ENCODE data around the gene PRAMEF12. TPM values are rescaled to one million over a fixed set of nuclear protein-coding genes. Genes with fewer than 3 reads are reported as not detected.
"Not testable (repeated sequence)": the region's sequence is repeated elsewhere in the genome, so short reads cannot be mapped to it uniquely, and the experiment has no call there.

The PRAMEF12 gene
- not detected for polyA plus RNA-seq (ENCODE audit: low read depth in 6 of 6)

GRCh38 chr1:12773438-12773837 is at the start of gene PRAMEF12:
TSS of gene PRAMEF12 (plus strand) at chr1:12773738. CDS start at chr1:12774868, 1,130 bp downstream.
- Mint-ChIP-seq H3K27ac (peak within 1 kb of the TSS in 1 of 6 donors; percentile 32), H3K9me3 (peaks cover 0 to 7% (median 0%) of the 10 kb centered on the region in 7 donors), H3K27me3 (peaks cover 7 to 58% (median 54%) of the 10 kb centered on the region in 3 donors), H3K4me1 (no peaks in the 10 kb centered on the region), H3K4me3 (no peak within 1 kb of the TSS), H3K36me3 (no peaks in the 10 kb centered on the region)
- DNase-seq (no peak), ATAC-seq (ENCODE audit: low read depth in 2 of 2) (no peak)

DNA sequence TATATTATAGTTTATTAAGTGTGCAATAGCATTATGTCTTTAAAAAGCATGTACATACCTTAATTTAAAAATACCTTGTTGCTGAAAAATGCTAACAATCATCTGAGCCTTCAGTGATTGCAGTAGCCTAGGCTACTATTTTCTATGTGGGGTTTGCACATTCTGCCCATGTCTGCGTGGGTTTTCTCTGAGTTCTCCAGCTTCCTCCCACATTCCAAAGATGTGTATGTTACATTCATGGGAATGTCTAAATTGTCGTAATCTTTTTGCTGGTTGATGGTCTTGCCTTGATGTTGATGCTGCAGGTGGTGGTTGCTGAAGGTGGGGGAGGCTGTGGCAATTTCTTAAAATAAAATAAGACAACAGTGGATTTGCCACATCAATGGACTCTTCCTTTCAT is 45.1 kb upstream of the PRAMEF12 start:
- H3K27ac Mint-ChIP-seq = no peak overlapping the region
- H3K27me3 Mint-ChIP-seq = peaks cover 11 to 44% (median 25%) of the 10 kb centered on the region in 3 donors
- no peaks in the 10 kb centered on the region for H3K36me3 Mint-ChIP-seq
- H3K4me1 Mint-ChIP-seq = no peaks in the 10 kb centered on the region
- peaks cover 14 to 53% (median 34%) of the 10 kb centered on the region in 7 donors for H3K9me3 Mint-ChIP-seq
- H3K4me3 Mint-ChIP-seq = no peak overlapping the region
- DNase-seq = no peak
- no peak for ATAC-seq (ENCODE audit: low read depth in 2 of 2)

DNA sequence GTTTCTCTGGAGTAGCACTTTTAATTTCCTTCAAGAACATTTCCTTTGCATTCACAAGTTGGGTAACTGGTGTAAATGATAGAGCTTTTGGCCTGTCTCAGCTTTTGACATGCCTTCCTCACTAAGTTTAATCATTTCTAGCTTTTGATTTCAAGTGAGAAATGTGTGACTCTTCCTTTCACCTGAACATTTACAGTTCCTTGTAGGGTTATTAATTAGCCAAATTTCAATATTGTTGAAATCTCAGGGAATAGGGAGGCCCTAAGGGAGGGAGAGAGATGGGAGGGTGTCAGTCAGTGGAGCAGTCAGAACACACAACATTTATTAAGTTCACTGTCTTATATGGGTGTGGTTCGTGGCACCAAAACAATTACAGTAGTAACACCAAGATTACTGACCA is 43.4 kb upstream of the PRAMEF12 start:
- H3K4me3 Mint-ChIP-seq = no peak overlapping the region

GRCh38 chr1:12731084-12731483 is 42.5 kb upstream of the PRAMEF12 start:
- Mint-ChIP-seq H3K27me3 (peaks cover 25 to 44% (median 26%) of the 10 kb centered on the region in 3 donors), H3K9me3 (peaks cover 14 to 65% (median 42%) of the 10 kb centered on the region in 7 donors)
- not testable (repeated sequence) for H3K4me1 Mint-ChIP-seq; ATAC-seq (ENCODE audit: low read depth in 2 of 2); H3K27ac Mint-ChIP-seq; DNase-seq; H3K4me3 Mint-ChIP-seq; H3K36me3 Mint-ChIP-seq

More for the DNA sequence above, 43.4 kb upstream of the PRAMEF12 start:
- ATAC-seq (ENCODE audit: low read depth in 2 of 2) (no peak), DNase-seq (no peak)
- H3K36me3 Mint-ChIP-seq = peaks cover 0 to 6% of the 10 kb centered on the region in 2 donors
- H3K27me3 Mint-ChIP-seq = peaks cover 19 to 43% (median 23%) of the 10 kb centered on the region in 3 donors
- peaks cover 13 to 60% (median 37%) of the 10 kb centered on the region in 7 donors for H3K9me3 Mint-ChIP-seq
- peak overlapping the region in 1 of 6 donors; percentile 23 for H3K27ac Mint-ChIP-seq
- H3K4me1 Mint-ChIP-seq = no peaks in the 10 kb centered on the region

DNA sequence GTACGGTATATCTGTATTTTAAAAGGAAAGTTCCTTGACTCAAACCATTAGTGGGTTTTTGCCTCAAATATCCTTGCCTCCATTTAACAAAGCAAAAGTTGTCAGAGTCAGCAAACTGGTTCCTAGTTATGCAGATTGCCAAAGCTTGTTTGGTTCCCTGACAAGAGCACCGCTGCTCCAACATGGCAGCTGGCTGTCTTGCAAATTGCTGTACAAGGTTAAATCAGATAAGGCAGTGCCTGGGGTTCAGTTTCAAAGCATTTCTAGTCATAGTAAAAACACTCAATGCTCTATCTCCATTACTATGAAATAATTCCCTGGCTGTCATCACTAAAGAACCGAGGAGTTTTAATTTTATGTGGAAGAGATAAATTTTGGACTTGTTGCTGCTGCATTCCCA is 38.9 kb upstream of the PRAMEF12 start:
- no peak overlapping the region for H3K4me3 Mint-ChIP-seq
- no peaks in the 10 kb centered on the region for H3K4me1 Mint-ChIP-seq
- peaks cover 5 to 64% (median 46%) of the 10 kb centered on the region in 7 donors for H3K9me3 Mint-ChIP-seq
- no peak overlapping the region for H3K27ac Mint-ChIP-seq
- DNase-seq (no peak), ATAC-seq (ENCODE audit: low read depth in 2 of 2) (no peak)
- peaks cover 42 to 57% (median 43%) of the 10 kb centered on the region in 3 donors for H3K27me3 Mint-ChIP-seq
- peaks cover 0 to 6% of the 10 kb centered on the region in 2 donors for H3K36me3 Mint-ChIP-seq

GRCh38 chr1:12738934-12739333 is 34.6 kb upstream of the PRAMEF12 start:
- Mint-ChIP-seq H3K27ac (no peak overlapping the region), H3K9me3 (peaks cover 0 to 27% (median 14%) of the 10 kb centered on the region in 7 donors), H3K4me3 (no peak overlapping the region), H3K4me1 (no peaks in the 10 kb centered on the region), H3K36me3 (peaks cover 0 to 1% of the 10 kb centered on the region in 2 donors), H3K27me3 (peaks cover 34 to 42% (median 41%) of the 10 kb centered on the region in 3 donors)
- no peak for ATAC-seq (ENCODE audit: low read depth in 2 of 2)
- DNase-seq = no peak

DNA sequence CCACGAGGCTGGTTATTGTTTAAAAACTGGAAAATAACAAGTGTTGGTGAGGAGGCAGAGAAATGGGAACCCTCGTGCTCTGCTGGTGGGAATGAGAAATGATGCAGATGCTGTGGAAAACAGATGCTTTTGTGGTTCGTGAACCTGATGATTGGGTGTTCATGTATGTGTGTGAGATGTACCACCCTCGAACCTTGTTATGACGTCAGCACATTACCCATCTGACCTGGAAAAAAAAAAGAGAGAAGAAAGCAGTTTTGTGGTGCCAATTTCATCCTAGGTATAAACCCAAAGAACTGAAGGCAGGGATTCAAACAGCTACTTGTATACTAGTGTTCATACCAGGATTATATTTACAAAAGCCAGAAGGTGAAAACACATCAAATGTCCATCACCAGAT is 33.9 kb upstream of the PRAMEF12 start:
- peaks cover 29 to 45% (median 43%) of the 10 kb centered on the region in 3 donors for H3K27me3 Mint-ChIP-seq
- H3K4me1 Mint-ChIP-seq = no peaks in the 10 kb centered on the region
- no peak overlapping the region for H3K27ac Mint-ChIP-seq
- no peak overlapping the region for H3K4me3 Mint-ChIP-seq
- ATAC-seq (ENCODE audit: low read depth in 2 of 2) (no peak), DNase-seq (no peak)
- H3K9me3 Mint-ChIP-seq = peaks cover 0 to 26% (median 14%) of the 10 kb centered on the region in 7 donors
- no peaks in the 10 kb centered on the region for H3K36me3 Mint-ChIP-seq

DNA sequence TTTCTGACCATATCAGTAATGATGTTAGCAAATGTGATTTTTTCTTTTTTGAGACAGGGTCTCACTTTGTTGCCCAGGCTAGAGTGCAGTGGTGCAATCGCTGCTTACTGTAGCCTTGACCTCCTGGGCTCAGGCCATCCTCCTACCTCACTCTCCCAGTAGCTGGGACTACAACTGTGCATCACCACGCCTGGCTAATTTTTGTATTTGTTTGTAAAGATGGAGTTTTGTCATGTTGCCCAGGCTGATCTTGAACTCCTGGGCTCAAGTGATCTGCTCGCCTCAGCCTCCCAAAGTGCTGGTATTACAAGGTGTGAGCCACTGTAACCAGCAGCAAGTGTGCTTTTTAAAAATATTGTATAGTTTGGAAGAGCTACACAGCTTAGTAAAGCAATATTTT is 31.6 kb upstream of the PRAMEF12 start:
- peak overlapping the region in 1 of 8 donors; percentile 41 for H3K4me3 Mint-ChIP-seq
- H3K36me3 Mint-ChIP-seq = no peaks in the 10 kb centered on the region
- H3K27ac Mint-ChIP-seq = no peak overlapping the region
- no peaks in the 10 kb centered on the region for H3K4me1 Mint-ChIP-seq
- H3K9me3 Mint-ChIP-seq = peaks cover 3 to 24% (median 6%) of the 10 kb centered on the region in 7 donors
- no peak for ATAC-seq (ENCODE audit: low read depth in 2 of 2)
- DNase-seq = no peak
- peaks cover 35 to 46% (median 35%) of the 10 kb centered on the region in 3 donors for H3K27me3 Mint-ChIP-seq

DNA sequence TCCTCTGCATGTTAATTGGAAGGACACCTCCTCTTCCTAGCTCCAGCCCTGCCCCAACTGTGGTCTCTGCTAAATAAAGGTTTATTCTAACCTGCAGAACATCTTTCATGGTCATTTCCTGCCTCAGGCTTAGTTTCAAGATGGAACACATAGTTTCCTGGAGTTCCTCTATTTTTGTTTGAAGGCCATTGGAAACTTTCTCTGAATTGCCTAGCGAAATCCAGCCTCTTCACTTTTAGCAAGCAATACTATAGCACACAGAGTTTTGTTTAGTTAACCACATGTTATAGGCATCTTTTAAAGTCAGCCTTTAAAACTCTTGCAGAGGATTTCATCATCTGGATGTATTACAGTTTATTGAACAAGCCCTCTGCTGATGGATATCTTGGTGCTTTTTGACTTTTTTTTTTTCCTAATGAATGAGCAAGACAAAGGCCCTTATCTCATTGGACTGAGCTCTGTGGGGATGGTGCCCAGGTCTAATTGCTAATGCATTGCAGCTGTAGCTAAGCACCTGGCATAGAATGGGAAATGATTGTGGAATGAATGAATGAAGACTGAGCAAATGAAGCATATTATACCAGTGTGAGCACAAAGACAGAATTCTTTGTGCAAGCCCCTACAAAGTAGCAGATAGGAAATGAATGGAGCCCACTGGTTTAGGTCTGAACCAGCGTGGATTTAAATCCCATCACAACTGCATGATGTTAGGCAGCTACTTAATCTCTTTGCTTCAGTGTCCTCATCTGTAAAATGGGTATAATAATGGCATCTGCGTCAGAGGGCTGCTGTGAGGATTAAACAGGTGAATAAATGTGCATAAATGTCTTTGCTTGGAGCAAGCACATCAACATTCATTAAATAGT is 28.2 kb upstream of the PRAMEF12 start:
- H3K4me1 Mint-ChIP-seq = no peaks in the 10 kb centered on the region
- DNase-seq (no peak), ATAC-seq (ENCODE audit: low read depth in 2 of 2) (no peak)
- H3K9me3 Mint-ChIP-seq = peaks cover 9 to 42% (median 32%) of the 10 kb centered on the region in 7 donors
- no peak overlapping the region for H3K4me3 Mint-ChIP-seq
- H3K36me3 Mint-ChIP-seq = peaks cover 5 to 26% of the 10 kb centered on the region in 2 donors
- H3K27ac Mint-ChIP-seq = no peak overlapping the region
- H3K27me3 Mint-ChIP-seq = peaks cover 25 to 28% (median 26%) of the 10 kb centered on the region in 3 donors

- Mint-ChIP-seq H3K36me3 (peaks cover 6 to 32% of the 10 kb centered on the region in 2 donors), H3K4me1 (no peaks in the 10 kb centered on the region), H3K27me3 (peaks cover 30 to 32% (median 32%) of the 10 kb centered on the region in 3 donors), H3K4me3 (peak within 1 kb of the TSS in 2 of 8 donors; percentile 25 to 52), H3K27ac (peak within 1 kb of the TSS in 1 of 6 donors; percentile 60), H3K9me3 (peaks cover 12 to 47% (median 37%) of the 10 kb centered on the region in 7 donors)
- DNase-seq (no peak), ATAC-seq (ENCODE audit: low read depth in 2 of 2) (no peak)
Observed at GRCh38 chr1:12745992-12746323, 27.6 kb upstream of the PRAMEF12 start, which contains the start of gene CFAP107. TSS of gene CFAP107 (plus strand) at chr1:12746200. CDS start at chr1:12746431, 231 bp downstream.

DNA sequence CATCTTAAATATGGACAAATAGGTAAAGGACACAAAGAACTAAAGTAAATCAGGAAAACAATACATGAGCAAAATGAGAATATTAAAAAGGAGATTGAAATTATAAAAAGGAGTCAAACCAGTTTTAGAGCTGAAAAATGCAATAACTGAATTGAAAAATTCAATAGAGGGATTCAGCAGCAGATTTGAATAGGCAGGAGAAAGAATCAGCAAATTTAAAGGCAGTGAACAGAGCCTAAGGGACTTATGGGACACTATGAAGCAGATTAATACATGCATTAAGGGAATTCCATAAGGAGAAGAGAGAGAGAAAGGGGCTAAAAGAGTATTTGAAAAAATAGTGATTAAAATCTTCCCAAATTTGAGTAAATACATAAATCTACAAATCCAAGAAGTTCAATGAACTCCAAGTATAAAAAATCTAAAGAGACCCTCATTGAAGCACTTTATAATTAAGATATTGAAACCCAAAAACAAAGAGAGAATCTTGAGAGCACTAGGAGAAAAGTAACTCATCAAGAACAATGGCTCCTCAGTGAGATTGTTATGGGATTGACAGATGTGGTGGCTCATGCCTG is 24.7 kb upstream of the PRAMEF12 start:
- Mint-ChIP-seq H3K4me3 (no peak overlapping the region), H3K27ac (no peak overlapping the region), H3K4me1 (no peaks in the 10 kb centered on the region), H3K27me3 (peaks cover 24 to 37% (median 30%) of the 10 kb centered on the region in 3 donors), H3K9me3 (peaks cover 12 to 51% (median 38%) of the 10 kb centered on the region in 7 donors), H3K36me3 (peaks cover 6 to 36% of the 10 kb centered on the region in 2 donors)
- DNase-seq = no peak
- ATAC-seq (ENCODE audit: low read depth in 2 of 2) = no peak

DNA sequence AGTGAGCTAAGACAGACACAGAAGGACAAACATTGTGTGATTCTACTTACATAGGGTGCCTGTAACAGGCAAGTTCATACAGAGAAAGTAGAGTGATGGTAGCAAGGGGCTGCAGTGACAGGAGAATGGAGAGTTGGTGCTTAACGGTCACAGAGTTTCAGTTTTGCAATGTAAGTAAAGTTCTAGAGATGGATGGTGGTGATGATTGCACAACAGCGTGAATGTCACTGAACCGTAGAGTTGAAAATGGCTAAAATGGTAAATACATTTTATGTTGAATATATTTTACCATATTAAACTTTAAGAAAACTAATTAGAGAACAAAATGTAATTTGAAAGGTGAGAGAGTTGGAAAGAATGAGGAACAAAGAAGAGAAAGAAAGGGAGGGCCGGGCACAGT is 18.8 kb upstream of the PRAMEF12 start:
- Mint-ChIP-seq H3K4me1 (no peaks in the 10 kb centered on the region), H3K36me3 (peaks cover 6 to 16% of the 10 kb centered on the region in 2 donors), H3K27ac (no peak overlapping the region), H3K4me3 (no peak overlapping the region), H3K9me3 (peaks cover 4 to 17% (median 9%) of the 10 kb centered on the region in 7 donors), H3K27me3 (peaks cover 17 to 49% (median 28%) of the 10 kb centered on the region in 3 donors)
- no peak for DNase-seq
- no peak for ATAC-seq (ENCODE audit: low read depth in 2 of 2)

- DNase-seq = no peak
- H3K36me3 Mint-ChIP-seq = peaks cover 0 to 1% of the 10 kb centered on the region in 2 donors
- H3K27ac Mint-ChIP-seq = no peak overlapping the region
- no peak overlapping the region for H3K4me3 Mint-ChIP-seq
- ATAC-seq (ENCODE audit: low read depth in 2 of 2) = no peak
- no peaks in the 10 kb centered on the region for H3K4me1 Mint-ChIP-seq
- peaks cover 10 to 39% (median 17%) of the 10 kb centered on the region in 3 donors for H3K27me3 Mint-ChIP-seq
- H3K9me3 Mint-ChIP-seq = peaks cover 0 to 4% (median 2%) of the 10 kb centered on the region in 7 donors
Observed at GRCh38 chr1:12756273-12756672, 17.3 kb upstream of the PRAMEF12 start.

All from naive B cell (primary cell).